Measurements from ENCODE around the gene MIEF1. TPM values are rescaled to one million over a fixed set of nuclear protein-coding genes. Genes with fewer than 3 reads are reported as not detected.

The MIEF1 gene
- 10 to 100 TPM; 34.6 to 36.5 (median 35.0) TPM for polyA plus RNA-seq (ENCODE audit: insufficient read length in 3 of 3)

- DNase-seq (ENCODE audit: low read depth in 3 of 3, low spot score in 2 of 3) = peak in 2 of 3 donors; percentile 91 to 94
These were observed at the start of gene MIEF1 for GRCh38 chr22:39502109-39502788. TSS of gene MIEF1 (plus strand) at chr22:39502290. CDS start at chr22:39511295, 9,005 bp downstream.

DNA sequence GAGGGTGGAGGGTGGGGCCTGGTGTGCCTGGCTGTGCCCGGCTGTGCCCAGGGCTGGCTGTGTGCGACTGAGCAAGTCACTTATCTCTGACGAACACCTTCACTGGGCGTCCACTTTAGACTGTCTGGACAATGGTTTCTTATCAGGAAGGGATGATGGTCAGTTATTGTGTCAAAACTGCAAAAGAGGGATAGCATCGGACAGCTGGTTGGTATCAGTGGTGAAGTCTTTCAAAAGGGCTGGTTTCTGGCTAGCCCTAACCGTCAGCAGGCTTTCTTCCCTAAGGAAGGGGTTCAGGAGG, 49.4 kb upstream of the MIEF1 start:
- no peak for DNase-seq (ENCODE audit: low read depth in 3 of 3, low spot score in 2 of 3)

DNA sequence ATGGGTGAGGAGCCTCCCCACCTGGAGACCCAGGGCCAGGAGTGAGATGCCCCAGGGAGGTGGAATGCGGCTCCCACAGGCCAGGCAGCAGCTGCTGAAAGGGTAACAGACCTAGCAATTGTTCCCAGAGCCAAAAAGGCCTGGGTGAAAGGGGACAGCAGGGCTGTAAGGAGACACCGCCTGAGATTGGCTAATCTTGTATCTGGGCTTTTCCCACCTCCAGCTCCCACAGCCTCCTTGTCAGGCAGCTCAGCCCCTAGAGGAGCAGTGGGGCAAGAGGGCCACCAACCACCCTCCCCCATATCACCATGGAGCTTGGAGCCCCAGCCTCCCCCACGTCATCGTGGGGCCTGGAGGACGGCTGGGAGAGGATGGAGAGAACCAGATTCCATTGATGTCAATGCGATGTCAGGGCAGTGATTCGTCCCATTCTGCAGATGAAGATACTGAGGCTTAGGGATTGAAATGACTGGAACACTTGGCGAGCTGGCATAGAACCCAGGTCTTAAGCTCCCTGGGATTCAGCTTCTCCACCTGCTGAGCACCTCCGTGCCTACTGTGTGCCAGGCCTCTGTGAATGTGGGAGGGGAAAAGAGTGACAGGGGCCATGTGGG, 48.2 kb upstream of the MIEF1 start:
- no peak for DNase-seq (ENCODE audit: low read depth in 3 of 3, low spot score in 2 of 3)

- no peak for DNase-seq (ENCODE audit: low read depth in 3 of 3, low spot score in 2 of 3)
These were observed 47.7 kb upstream of the MIEF1 start for GRCh38 chr22:39454385-39454871.

DNA sequence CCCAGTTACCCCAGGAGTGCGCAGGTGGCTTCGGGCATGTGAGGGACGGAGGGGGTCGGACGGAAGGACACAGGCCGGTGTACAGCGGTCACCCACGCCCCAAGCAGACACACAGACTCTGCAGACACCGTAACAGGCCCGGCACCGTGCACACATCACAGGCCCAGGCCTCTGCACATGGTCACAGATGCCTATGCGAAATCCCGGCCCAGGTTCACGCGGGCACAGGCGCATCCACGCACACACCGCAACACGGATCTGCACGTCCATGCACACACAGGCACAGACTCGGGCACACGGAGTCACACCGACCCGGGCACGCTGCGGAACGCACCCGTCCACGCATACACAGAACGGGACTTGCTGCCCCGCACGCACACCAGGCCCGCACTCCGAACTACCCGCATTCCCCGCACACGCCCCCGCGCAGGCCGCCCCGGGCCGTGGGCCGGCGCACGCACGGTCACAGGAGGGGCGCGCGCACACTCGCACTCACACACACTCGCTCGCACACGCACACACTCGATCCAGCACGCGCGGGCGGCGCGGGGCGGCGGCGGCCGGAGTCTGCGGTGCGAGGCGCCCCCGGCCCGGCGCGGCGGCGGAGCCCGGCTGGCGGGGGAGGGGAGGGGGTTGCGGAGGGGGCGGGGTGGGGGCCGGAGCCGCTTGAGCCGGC, 45.4 kb upstream of the MIEF1 start, which contains the start of gene MGAT3:
TSS of gene MGAT3 (plus strand) at position 491 of the 676 bp plus-strand sequence. CDS start 30,336 bp downstream, outside the sequence.
- no peak for DNase-seq (ENCODE audit: low read depth in 3 of 3, low spot score in 2 of 3)

DNA sequence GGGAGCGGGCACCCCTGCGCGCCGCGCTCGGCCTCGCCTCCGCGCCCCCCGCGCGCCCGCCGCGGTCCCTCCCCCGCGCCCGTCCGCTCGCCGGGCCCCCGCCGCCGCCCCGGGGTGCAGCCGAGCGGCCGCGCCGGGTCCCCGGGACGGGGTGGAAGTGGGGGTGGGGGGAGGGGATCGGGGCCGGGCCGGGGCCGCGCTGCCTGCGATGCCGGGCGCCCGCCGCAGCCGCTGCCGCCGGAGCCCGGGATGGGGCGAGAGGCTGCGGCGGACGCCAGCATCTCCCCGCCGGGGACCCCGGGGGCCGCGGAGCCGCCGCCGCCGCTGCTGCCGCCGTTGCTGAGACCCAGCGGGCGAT, 44.9 kb upstream of the MIEF1 start:
- no peak for DNase-seq (ENCODE audit: low read depth in 3 of 3, low spot score in 2 of 3)

GRCh38 chr22:39457556-39458443, 44.3 kb upstream of the MIEF1 start:
- no peak for DNase-seq (ENCODE audit: low read depth in 3 of 3, low spot score in 2 of 3)

- no peak for DNase-seq (ENCODE audit: low read depth in 3 of 3, low spot score in 2 of 3)
These were observed 43.5 kb upstream of the MIEF1 start for GRCh38 chr22:39458444-39459083.

DNA sequence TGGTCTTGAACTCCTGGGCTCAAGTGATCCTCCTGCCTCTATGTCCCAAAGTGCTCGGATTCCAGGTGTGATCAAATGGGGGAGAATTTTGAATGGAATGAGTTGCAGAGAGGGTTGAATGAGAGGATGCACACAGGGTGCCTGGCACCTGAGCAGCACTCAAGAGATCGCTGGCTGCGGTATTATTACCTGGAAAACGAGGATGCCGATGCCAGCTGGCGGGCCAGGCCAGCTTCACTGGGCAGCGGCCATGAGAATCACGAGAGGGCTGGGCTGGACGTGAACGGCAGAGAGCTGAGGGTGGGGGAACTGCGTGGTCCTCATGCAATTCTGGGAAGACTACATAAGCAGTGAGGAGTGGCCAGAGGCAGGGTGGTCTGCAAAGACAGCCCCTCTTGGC, 42.4 kb upstream of the MIEF1 start:
- DNase-seq (ENCODE audit: low read depth in 3 of 3, low spot score in 2 of 3) = no peak

- DNase-seq (ENCODE audit: low read depth in 3 of 3, low spot score in 2 of 3) = no peak
These were observed 39.5 kb upstream of the MIEF1 start for GRCh38 chr22:39462443-39463221.

- DNase-seq (ENCODE audit: low read depth in 3 of 3, low spot score in 2 of 3) = no peak
These were observed 38.8 kb upstream of the MIEF1 start for GRCh38 chr22:39463277-39463676.

GRCh38 chr22:39463931-39464390, 38.1 kb upstream of the MIEF1 start:
- DNase-seq (ENCODE audit: low read depth in 3 of 3, low spot score in 2 of 3) = no peak

DNA sequence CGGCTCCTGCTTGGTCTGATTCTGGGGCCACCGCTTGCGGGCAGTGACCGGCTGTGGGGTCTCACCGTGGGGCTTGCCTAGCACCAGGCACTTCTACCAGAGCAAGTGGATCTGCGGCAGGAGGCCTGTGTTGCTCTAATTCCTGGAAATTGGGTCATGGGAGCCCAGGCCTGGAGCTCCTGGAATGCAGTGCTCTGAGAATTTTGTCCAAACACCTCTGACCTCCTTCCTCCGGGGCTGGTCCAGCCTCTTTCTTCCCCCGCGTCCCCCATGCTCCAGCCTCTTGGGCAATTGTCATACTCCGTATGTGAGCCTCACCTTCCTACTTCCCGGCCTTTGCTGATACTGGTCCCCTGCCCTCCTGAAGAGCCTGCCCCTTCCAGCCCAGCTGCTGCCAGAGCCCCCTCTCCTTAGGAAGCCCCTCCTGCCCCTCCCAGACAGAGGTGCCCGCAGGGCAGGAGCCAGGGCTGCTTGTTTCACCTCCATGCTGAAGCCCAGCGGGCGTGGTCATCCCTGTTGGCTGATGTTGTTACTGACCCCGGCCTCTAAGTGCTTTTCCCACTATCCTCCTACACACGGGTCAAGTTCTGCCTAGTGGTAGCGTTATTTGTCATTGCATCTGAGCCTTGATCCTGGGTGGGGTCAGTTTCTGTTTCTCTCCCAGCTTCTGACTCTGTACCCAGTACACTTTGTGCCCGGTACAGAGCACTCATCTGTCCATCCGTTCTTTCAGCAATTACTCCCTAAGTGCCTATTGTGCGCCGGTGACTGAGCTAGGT, 35.7 kb upstream of the MIEF1 start:
- no peak for DNase-seq (ENCODE audit: low read depth in 3 of 3, low spot score in 2 of 3)

GRCh38 chr22:39467390-39467895, 34.6 kb upstream of the MIEF1 start:
- no peak for DNase-seq (ENCODE audit: low read depth in 3 of 3, low spot score in 2 of 3)

GRCh38 chr22:39468487-39469325, 33.4 kb upstream of the MIEF1 start:
- no peak for DNase-seq (ENCODE audit: low read depth in 3 of 3, low spot score in 2 of 3)

DNA sequence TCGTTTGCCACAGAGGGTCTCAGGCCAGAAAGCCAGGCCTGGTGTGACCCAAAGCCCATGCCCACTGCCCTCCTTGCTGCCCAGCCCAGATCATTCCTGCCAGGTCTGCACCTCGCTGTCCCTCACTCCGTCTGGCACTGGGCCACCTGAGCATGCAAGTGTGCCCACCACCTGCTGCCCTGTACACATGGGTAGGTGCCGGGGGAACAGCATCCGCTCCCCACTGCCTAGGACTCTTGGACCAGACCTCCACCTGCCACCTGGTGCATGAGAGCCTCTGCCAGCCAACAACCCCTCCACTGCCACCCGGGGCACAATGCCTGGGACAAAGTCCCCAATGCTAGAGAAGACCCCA, 32.8 kb upstream of the MIEF1 start:
- no peak for DNase-seq (ENCODE audit: low read depth in 3 of 3, low spot score in 2 of 3)

- no peak for DNase-seq (ENCODE audit: low read depth in 3 of 3, low spot score in 2 of 3)
These were observed 32.2 kb upstream of the MIEF1 start for GRCh38 chr22:39469681-39470450.
